Vagina (tissue), 2 donors: ENCODE measurements around the gene POLN.

Experiments used
- CTCF ChIP-seq, 3 experiments: fragments of 450-650 bp in 2 of 3; fragments of 200-600 bp in 1 of 3; sonication (generic) in 1 of 3; IDR thresholded peaks; one replicate each; pipeline ENCODE4 v1.5.1; 2017 to 2019; ENCODE audit warnings: antibody characterized with exemption in 3 of 3, mild to moderate bottlenecking in 2 of 3, moderate library complexity in 2 of 3
- POLR2A ChIP-seq, 2 donors: fragments of 450-650 bp; IDR thresholded peaks; one replicate each; pipeline ENCODE4 v1.6.1; 2017; ENCODE audit warnings: antibody characterized with exemption in 2 of 2, mild to moderate bottlenecking in 2 of 2, moderate library complexity in 2 of 2
- POLR2AphosphoS5 ChIP-seq, 2 donors: sonication (generic); formaldehyde crosslinking; IDR thresholded peaks; one replicate each; pipeline ENCODE4 v1.9.0; 2017; ENCODE audit warnings: antibody characterized with exemption in 2 of 2, mild to moderate bottlenecking in 2 of 2, low read depth in 1 of 2; ENCODE audit not compliant: insufficient read depth in 1 of 2

DNA sequence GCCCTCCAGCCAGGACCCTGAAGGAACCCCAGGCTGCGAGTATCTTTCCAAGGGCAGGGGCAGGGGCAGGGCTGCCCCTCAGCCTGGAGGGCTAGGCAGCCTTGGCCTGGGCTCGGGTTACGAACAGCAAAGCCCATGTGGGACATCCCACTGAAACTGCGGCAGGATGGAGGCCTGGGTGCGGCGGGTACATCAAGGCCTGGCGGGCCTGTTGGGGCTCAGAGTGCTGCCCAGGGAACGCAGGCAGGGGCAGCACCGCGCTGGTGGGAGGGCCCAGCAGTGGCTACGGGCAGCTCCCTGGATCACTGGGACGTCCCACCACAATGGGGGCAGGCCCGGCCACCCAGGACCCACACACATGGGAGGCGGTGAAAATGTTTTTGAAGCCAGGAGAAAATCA lies 171.9 kb downstream of the POLN start:
- TF ChIP-seq CTCF (IDR thresholded peaks at IDR 0.05) (no peak), POLR2AphosphoS5 (IDR thresholded peaks at IDR 0.05; ENCODE audit: insufficient read depth in 1 of 2, low read depth in 1 of 2) (no peak), POLR2A (IDR thresholded peaks at IDR 0.05) (no peak)
